ENCODE results near the gene TSHR. TPM values are rescaled to one million over a fixed set of nuclear protein-coding genes. Genes with fewer than 3 reads are reported as not detected.

Gene TSHR
- total and polyA plus RNA-seq, 2 of the 13 experiments (the other 11 are each of a cell fraction or from before 2014, with no cell fraction given) = not detected

- TF ChIP-seq ZNF558 (CRISPR knock-in tag; IDR thresholded peaks at IDR 0.05; ENCODE audit: borderline replicate concordance) (peak; percentile 53; the same call in 1 of the 2 replicates), ZNF660 (CRISPR knock-in tag; IDR thresholded peaks at IDR 0.05; ENCODE audit: borderline replicate concordance, low read depth) (no peak), ETV6 (CRISPR knock-in tag; conservative IDR thresholded peaks at IDR 0.05) (peak; percentile 64; the same call in 1 of the 2 replicates), MAX (IDR thresholded peaks at IDR 0.05) (peak; percentile 70), SCMH1 (CRISPR knock-in tag; IDR thresholded peaks at IDR 0.05; ENCODE audit: borderline replicate concordance) (no peak), SMAD3 (CRISPR knock-in tag; IDR thresholded peaks at IDR 0.05) (no peak; the same call in 1 of the 2 replicates), ZNF501 (CRISPR knock-in tag; IDR thresholded peaks at IDR 0.05) (0 out of 2 replicates have a peak, but pooled peaks have one; percentile 40), DZIP1 (CRISPR knock-in tag; IDR thresholded peaks at IDR 0.05) (no peak), YEATS2 (CRISPR knock-in tag; IDR thresholded peaks at IDR 0.05; ENCODE audit: borderline replicate concordance) (peak; percentile 80; the same call in 1 of the 2 replicates), TEAD3 (CRISPR knock-in tag; optimal IDR thresholded peaks at IDR 0.05; ENCODE audit: borderline replicate concordance) (peak; percentile 79), XRCC5 (optimal IDR thresholded peaks at IDR 0.05; ENCODE audit: low read length) (peak; percentile 72), ZNF609 (CRISPR knock-in tag; IDR thresholded peaks at IDR 0.05; ENCODE audit: borderline replicate concordance) (0 out of 2 replicates have a peak, but pooled peaks have one; percentile 41), ZNF737 (CRISPR knock-in tag; IDR thresholded peaks at IDR 0.05; ENCODE audit: borderline replicate concordance) (peak; percentile 41; the same call in 1 of the 2 replicates), RNF2 (conservative IDR thresholded peaks at IDR 0.05; ENCODE audit: low read depth) (0 out of 2 replicates have a peak, but pooled peaks have one; percentile 63)
- TF ChIP-seq, protein P1, sequence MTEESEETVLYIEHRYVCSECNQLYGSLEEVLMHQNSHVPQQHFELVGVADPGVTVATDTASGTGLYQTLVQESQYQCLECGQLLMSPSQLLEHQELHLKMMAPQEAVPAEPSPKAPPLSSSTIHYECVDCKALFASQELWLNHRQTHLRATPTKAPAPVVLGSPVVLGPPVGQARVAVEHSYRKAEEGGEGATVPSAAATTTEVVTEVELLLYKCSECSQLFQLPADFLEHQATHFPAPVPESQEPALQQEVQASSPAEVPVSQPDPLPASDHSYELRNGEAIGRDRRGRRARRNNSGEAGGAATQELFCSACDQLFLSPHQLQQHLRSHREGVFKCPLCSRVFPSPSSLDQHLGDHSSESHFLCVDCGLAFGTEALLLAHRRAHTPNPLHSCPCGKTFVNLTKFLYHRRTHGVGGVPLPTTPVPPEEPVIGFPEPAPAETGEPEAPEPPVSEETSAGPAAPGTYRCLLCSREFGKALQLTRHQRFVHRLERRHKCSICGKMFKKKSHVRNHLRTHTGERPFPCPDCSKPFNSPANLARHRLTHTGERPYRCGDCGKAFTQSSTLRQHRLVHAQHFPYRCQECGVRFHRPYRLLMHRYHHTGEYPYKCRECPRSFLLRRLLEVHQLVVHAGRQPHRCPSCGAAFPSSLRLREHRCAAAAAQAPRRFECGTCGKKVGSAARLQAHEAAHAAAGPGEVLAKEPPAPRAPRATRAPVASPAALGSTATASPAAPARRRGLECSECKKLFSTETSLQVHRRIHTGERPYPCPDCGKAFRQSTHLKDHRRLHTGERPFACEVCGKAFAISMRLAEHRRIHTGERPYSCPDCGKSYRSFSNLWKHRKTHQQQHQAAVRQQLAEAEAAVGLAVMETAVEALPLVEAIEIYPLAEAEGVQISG (CRISPR knock-in tag; IDR thresholded peaks at IDR 0.05) = peak; percentile 73
- TF ChIP-seq, protein P2, sequence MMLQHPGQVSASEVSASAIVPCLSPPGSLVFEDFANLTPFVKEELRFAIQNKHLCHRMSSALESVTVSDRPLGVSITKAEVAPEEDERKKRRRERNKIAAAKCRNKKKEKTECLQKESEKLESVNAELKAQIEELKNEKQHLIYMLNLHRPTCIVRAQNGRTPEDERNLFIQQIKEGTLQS (CRISPR knock-in tag; IDR thresholded peaks at IDR 0.05) = peak; percentile 38; the same call in 1 of the 2 replicates
Measured at GRCh38 chr14:81170104-81170828, 214.8 kb downstream of the TSHR start (continued).

All from HepG2 (cell line).